Measurements from ENCODE around the gene WEE2. TPM values are rescaled to one million over a fixed set of nuclear protein-coding genes. Genes with fewer than 3 reads are reported as not detected.

The WEE2 gene
- total RNA-seq, 6 experiments from 2014 or later: not detected

GRCh38 chr7:141691961-141692360 is 16.2 kb upstream of the WEE2 start:
- Histone ChIP-seq H3K4me3 (no peak overlapping the region), H3K27ac (no peak overlapping the region), H3K36me3 (no peaks in the 10 kb centered on the region), H3K27me3 (no peaks in the 10 kb centered on the region), H3K9me3 (no peaks in the 10 kb centered on the region), H3K4me1 (peaks cover 0 to 55% (median 23%) of the 10 kb centered on the region in 4 donors)
- intact Hi-C loops (cut with DNase I): no loop called here
- DNase-seq (no peak), ATAC-seq (no peak)
- 84% methylated on average over 4 of the region's 4 CpGs for WGBS (ENCODE audit: insufficient coverage, low coverage, low lambda C conversion rate, missing lambda C conversion rate)
- TF ChIP-seq CTCF (IDR thresholded peaks at IDR 0.05) (no peak), POLR2A (IDR thresholded peaks at IDR 0.05) (no peak)

DNA sequence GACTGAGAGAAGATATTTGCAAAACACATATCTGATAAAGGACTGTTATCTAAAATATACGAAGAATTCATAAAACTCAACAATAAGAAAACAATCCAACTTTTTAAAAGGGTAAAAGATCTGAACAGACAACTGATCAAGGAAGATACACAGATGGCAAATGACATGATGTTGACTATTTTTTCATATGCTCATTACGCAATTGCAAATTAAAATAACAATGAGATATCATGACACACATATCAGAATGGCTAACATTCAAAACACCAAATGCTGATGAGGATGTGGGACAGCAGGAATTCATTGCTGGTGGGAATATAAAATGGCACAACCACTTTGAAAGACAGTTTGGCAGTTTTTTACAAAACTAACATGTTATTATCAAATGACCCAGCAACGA is 15.1 kb upstream of the WEE2 start:
- Histone ChIP-seq H3K9me3 (no peaks in the 10 kb centered on the region), H3K27me3 (no peaks in the 10 kb centered on the region), H3K36me3 (no peaks in the 10 kb centered on the region), H3K4me1 (peaks cover 0 to 58% (median 24%) of the 10 kb centered on the region in 4 donors), H3K27ac (no peak overlapping the region), H3K4me3 (no peak overlapping the region)
- TF ChIP-seq POLR2A (IDR thresholded peaks at IDR 0.05) (no peak), CTCF (IDR thresholded peaks at IDR 0.05) (no peak)
- ATAC-seq (no peak), DNase-seq (no peak)
- intact Hi-C loops (cut with DNase I): no loop called here
- 86% methylated on average over 3 of the region's 3 CpGs for WGBS (ENCODE audit: insufficient coverage, low coverage, low lambda C conversion rate, missing lambda C conversion rate)

DNA sequence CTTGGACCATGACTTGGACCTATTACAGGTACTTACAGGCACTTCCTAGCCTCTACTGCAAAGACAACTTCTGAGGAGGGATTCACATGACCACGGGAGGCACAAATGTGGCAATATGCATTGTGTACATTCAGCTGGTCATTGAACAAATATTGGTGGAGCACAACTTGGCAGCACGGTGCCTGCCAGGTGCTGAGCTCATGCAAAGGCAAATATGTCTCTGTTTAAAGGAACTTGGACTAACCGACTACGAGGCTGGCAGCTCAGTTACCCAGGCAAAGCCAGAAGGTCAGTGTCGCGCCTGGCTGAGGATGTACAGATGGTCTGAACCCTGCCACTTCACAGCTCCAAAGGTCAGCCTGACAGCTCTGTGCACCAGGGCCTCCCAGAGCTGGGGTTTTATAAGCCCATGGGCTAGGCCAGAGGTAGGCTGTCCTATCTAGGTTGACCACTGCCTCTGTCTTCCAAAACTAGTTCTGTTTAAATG is 12.3 kb upstream of the WEE2 start:
- 14% methylated on average over 5 of the region's 6 CpGs for WGBS (ENCODE audit: insufficient coverage, low coverage, low lambda C conversion rate, missing lambda C conversion rate)
- H3K4me3 ChIP-seq: no peak overlapping the region
- peak overlapping the region; percentile 16 to 61 (median 59) for H3K27ac ChIP-seq

DNA sequence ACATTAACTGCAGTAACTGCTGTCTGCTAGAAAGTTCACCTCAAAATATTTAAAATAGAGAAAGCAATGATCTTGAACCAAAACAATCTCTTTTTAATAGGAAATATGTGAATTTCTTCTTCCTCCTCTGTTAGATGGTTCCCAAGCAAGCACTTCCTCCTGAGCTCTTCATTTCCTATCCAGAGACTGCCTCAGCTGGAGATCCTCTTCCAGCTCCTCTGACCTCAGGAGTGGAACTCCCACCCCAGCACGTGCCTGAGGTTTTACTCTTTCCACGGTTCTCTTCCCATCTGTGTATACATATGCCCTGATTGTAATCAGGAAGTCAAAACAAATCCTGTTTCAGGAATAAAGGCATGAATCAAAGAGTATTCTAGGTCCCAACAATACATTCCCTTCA is 11.8 kb upstream of the WEE2 start:
- Histone ChIP-seq H3K9me3 (no peaks in the 10 kb centered on the region), H3K27ac (peak overlapping the region; percentile 16 to 61 (median 59)), H3K4me3 (no peak overlapping the region), H3K27me3 (no peaks in the 10 kb centered on the region), H3K36me3 (no peaks in the 10 kb centered on the region), H3K4me1 (peaks cover 0 to 46% (median 15%) of the 10 kb centered on the region in 4 donors)
- WGBS (ENCODE audit: insufficient coverage, low coverage, low lambda C conversion rate, missing lambda C conversion rate): 0% methylated on average over 2 of the region's 2 CpGs
- no peak for TF ChIP-seq CTCF (IDR thresholded peaks at IDR 0.05)
- no peak for TF ChIP-seq POLR2A (IDR thresholded peaks at IDR 0.05)
- ATAC-seq (peak in 3 of 4 donors; percentile 26 to 40 (median 27)), DNase-seq (no peak)
- intact Hi-C loops (cut with DNase I): no loop called here

More for the DNA sequence above, 12.3 kb upstream of the WEE2 start:
- intact Hi-C loops (cut with DNase I): no loop called here
- ATAC-seq: peak; percentile 95 to 99 (median 97)
- TF ChIP-seq CTCF (IDR thresholded peaks at IDR 0.05) (no peak), POLR2A (IDR thresholded peaks at IDR 0.05) (peak; percentile 50)
- Histone ChIP-seq H3K36me3 (no peaks in the 10 kb centered on the region), H3K9me3 (no peaks in the 10 kb centered on the region), H3K4me1 (peaks cover 0 to 45% (median 16%) of the 10 kb centered on the region in 4 donors), H3K27me3 (no peaks in the 10 kb centered on the region)
- peak; percentile 89 to 95 (median 93) for DNase-seq
